ENCODE measurements around the gene HMCES. TPM values are rescaled to one million over a fixed set of nuclear protein-coding genes. Genes with fewer than 3 reads are reported as not detected.
A peak's percentile ranks its signal among the peaks of the same experiment; 100 is the strongest.

Gene HMCES
- total and polyA plus RNA-seq, 12 donors = 24.1 to 56.1 (median 43.2) TPM

GRCh38 chr3:129341331-129342141 is 62.9 kb downstream of the HMCES start:
- intact Hi-C loops (cut with DNase I) = loop anchor here in 1 of 10 donors (5.0 kb wide), 1 partner anchor 486 kb away; no protein-coding TSS in a partner anchor

GRCh38 chr3:129343643-129344360 is 65.1 kb downstream of the HMCES start:
- intact Hi-C loops (cut with DNase I) = loop anchor here in 1 of 10 donors (5.0 kb wide), 1 partner anchor 483 kb away; no protein-coding TSS in a partner anchor
- H3K4me1 ChIP-seq = peaks cover 2 to 39% (median 24%) of the 10 kb centered on the region in 9 donors
- H3K27ac ChIP-seq = no peak overlapping the region
- no peaks in the 10 kb centered on the region for H3K9me3 ChIP-seq
- peak overlapping the region; percentile 7 to 47 (median 36) for H3K4me3 ChIP-seq
- ATAC-seq (peak; percentile 48 to 88 (median 78)), DNase-seq (peak in 1 of 2 donors; percentile 56)
- H3K27me3 ChIP-seq = peaks cover 0 to 11% (median 0%) of the 10 kb centered on the region in 7 donors
- H3K36me3 ChIP-seq = no peaks in the 10 kb centered on the region
- WGBS, 2 donors = 22 to 39% methylated on average over 37 to 39 of the region's 39 CpGs
- TF ChIP-seq CTCF (IDR thresholded peaks at IDR 0.05) = peak; percentile 3 to 73 (median 58)

More at GRCh38 chr3:129341331-129342141, 62.9 kb downstream of the HMCES start:
- H3K36me3 ChIP-seq = no peaks in the 10 kb centered on the region
- 69 to 79% methylated on average over 10 of the region's 10 CpGs for WGBS, 2 donors
- H3K4me3 ChIP-seq = no peak overlapping the region
- ATAC-seq = peak in 1 of 8 donors; percentile 5
- no peak for TF ChIP-seq CTCF (IDR thresholded peaks at IDR 0.05)
- peaks cover 0 to 11% (median 0%) of the 10 kb centered on the region in 7 donors for H3K27me3 ChIP-seq
- no peak for DNase-seq
- H3K4me1 ChIP-seq = peaks cover 0 to 28% (median 17%) of the 10 kb centered on the region in 9 donors
- H3K9me3 ChIP-seq = no peaks in the 10 kb centered on the region
- H3K27ac ChIP-seq = no peak overlapping the region

GRCh38 chr3:129344540-129345220 is 66.0 kb downstream of the HMCES start:
- intact Hi-C loops (cut with DNase I) = loop anchor here in 1 of 10 donors (5.0 kb wide), 1 partner anchor 483 kb away; no protein-coding TSS in a partner anchor
- no peaks in the 10 kb centered on the region for H3K9me3 ChIP-seq
- H3K27me3 ChIP-seq = peaks cover 0 to 11% (median 0%) of the 10 kb centered on the region in 7 donors
- H3K27ac ChIP-seq = no peak overlapping the region
- H3K36me3 ChIP-seq = no peaks in the 10 kb centered on the region
- peak overlapping the region in 5 of 10 donors; percentile 33 to 47 (median 39) for H3K4me3 ChIP-seq
- 48% methylated on average over 13 of the region's 13 CpGs for WGBS, 2 donors
- DNase-seq = no peak
- no peak for TF ChIP-seq CTCF (IDR thresholded peaks at IDR 0.05)
- ATAC-seq = peak in 3 of 8 donors; percentile 11 to 60 (median 23)
- peaks cover 6 to 47% (median 32%) of the 10 kb centered on the region in 9 donors for H3K4me1 ChIP-seq

GRCh38 chr3:129345281-129345680 is 66.6 kb downstream of the HMCES start:
- TF ChIP-seq CTCF (IDR thresholded peaks at IDR 0.05) = no peak
- Histone ChIP-seq H3K4me3 (no peak overlapping the region), H3K9me3 (no peaks in the 10 kb centered on the region), H3K27ac (no peak overlapping the region), H3K27me3 (peaks cover 0 to 11% (median 0%) of the 10 kb centered on the region in 7 donors), H3K36me3 (no peaks in the 10 kb centered on the region), H3K4me1 (peaks cover 7 to 52% (median 33%) of the 10 kb centered on the region in 9 donors)
- no peak for ATAC-seq
- no peak for DNase-seq
- intact Hi-C loops (cut with DNase I) = no loop called here
- WGBS, 2 donors = 84 to 95% methylated on average over 7 of the region's 7 CpGs
